Suprapubic skin (tissue), 4 donors: ENCODE results near the gene RSRP1.

Experiments used
- CTCF ChIP-seq, 2 donors: fragments of 200-600 bp in 1 of 2; fragments of 450-650 bp in 1 of 2; sonication (generic) in 1 of 2; IDR thresholded peaks; one replicate each; pipeline ENCODE4 v1.5.1; 2016 to 2019; ENCODE audit warnings: antibody characterized with exemption in 2 of 2, mild to moderate bottlenecking in 1 of 2, moderate library complexity in 1 of 2
- EP300 ChIP-seq: sonication (generic); formaldehyde crosslinking; IDR thresholded peaks from one replicate; pipeline ENCODE4 v1.6.1; 2017; ENCODE audit warnings: antibody characterized with exemption
- POLR2A ChIP-seq, 2 donors: fragments of 450-650 bp; IDR thresholded peaks; one replicate each; pipeline ENCODE4 v1.6.1; 2017; ENCODE audit warnings: antibody characterized with exemption in 2 of 2, mild to moderate bottlenecking in 2 of 2, moderate library complexity in 2 of 2
- POLR2AphosphoS5 ChIP-seq, 3 donors: sonication (generic); formaldehyde crosslinking; IDR thresholded peaks; one replicate each; pipeline ENCODE4 v1.6.1; 2017; ENCODE audit warnings: antibody characterized with exemption in 3 of 3

GRCh38 chr1:25206201-25206600 lies 41.1 kb downstream of the RSRP1 start:
- TF ChIP-seq POLR2A (IDR thresholded peaks at IDR 0.05): no peak
- no peak for TF ChIP-seq CTCF (IDR thresholded peaks at IDR 0.05)
- no peak for TF ChIP-seq EP300
- TF ChIP-seq POLR2AphosphoS5 (IDR thresholded peaks at IDR 0.05): no peak
